Kidney epithelial cell (primary cell): ENCODE results near the gene MYL1. TPM values are rescaled to one million over a fixed set of nuclear protein-coding genes. Genes with fewer than 3 reads are reported as not detected.

ENCODE experiments used
- DNase-seq: peaks from one replicate; pipeline ENCODE4 v3.0.0-alpha.2; 2010; ENCODE audit warnings: low read depth
- H3K27me3 ChIP-seq: 2 replicates; pipeline ENCODE4 v1.6.0; 2011; ENCODE audit warnings: low read length; ENCODE audit not compliant: control insufficient read depth, insufficient read depth
- H3K36me3 ChIP-seq: 2 replicates; pipeline ENCODE4 v1.5.1; 2011; ENCODE audit warnings: low read length; ENCODE audit not compliant: control insufficient read depth, insufficient read depth
- H3K4me3 ChIP-seq: 2 replicates; pipeline ENCODE4 v1.5.1; 2011; ENCODE audit warnings: low read depth, mild to moderate bottlenecking, control low read depth, low read length
- CTCF ChIP-seq: IDR thresholded peaks from 2 replicates; pipeline ENCODE4 v1.5.1; 2011; ENCODE audit warnings: mild to moderate bottlenecking, moderate library complexity, low read length, control low read depth, inconsistent platforms; ENCODE audit not compliant: insufficient read depth, poor library complexity, severe bottlenecking
- total RNA-seq: library from RNA; depleted of rRNA; stranded (reverse); fragments of >200 nt; gene quantifications from 2 replicates; pipeline ENCODE4 v1.2.3, GENCODE V29; 2015

MYL1 gene
- total RNA-seq, 1 donor from 2014 or later, result not detected

DNA sequence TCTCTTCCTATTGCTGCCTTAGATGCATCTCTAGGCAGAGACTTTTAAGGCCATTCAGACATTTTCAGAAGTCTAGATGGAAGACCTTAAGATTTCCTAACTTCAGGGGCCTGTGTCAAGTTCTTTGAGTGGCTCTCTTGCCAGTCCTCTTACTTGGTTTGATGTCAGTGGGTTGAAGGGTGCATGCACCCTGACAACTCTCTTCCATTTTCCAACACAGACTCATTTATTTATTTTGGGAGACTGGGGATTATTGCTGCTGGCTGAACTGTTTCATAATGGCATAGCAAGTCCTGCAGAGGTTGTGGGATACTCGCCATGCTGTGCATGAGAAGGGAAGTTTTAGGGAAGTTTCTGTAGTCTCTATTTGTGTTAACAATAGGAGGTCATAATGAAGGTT is 50.7 kb downstream of the MYL1 start:
- DNase-seq, result no peak
- TF ChIP-seq CTCF, result no peak
- Histone ChIP-seq H3K36me3 (no peaks in the 10 kb centered on the region), H3K27me3 (no peaks in the 10 kb centered on the region), H3K4me3 (no peak overlapping the region)

DNA sequence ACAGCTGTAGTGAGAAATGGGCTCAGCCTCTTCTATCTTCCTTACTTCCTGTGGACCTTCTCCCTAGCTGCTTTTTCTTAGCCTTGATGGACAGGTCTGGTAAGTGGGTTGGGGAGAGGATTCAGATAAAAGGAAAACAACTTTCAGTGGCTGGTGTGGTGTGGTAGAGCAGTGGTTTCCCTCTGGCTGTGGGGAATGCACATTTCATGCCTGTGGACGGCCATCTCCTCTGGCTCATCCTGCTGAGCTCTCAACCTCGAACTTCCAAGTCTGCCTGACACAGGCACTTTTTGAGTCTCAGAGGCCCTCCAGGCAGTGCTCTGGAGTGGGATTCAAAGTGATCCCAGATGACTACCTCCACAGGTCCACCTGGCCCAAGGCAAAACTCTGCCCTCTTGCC is 51.1 kb downstream of the MYL1 start:
- no peak for TF ChIP-seq CTCF
- no peak for DNase-seq

GRCh38 chr2:210262036-210262435 is 52.9 kb downstream of the MYL1 start:
- no peak overlapping the region for H3K4me3 ChIP-seq
- no peak for TF ChIP-seq CTCF
- no peaks in the 10 kb centered on the region for H3K36me3 ChIP-seq
- H3K27me3 ChIP-seq, result no peaks in the 10 kb centered on the region
- DNase-seq, result no peak

More for the DNA sequence above, 51.1 kb downstream of the MYL1 start:
- Histone ChIP-seq H3K27me3 (no peaks in the 10 kb centered on the region), H3K4me3 (no peak overlapping the region), H3K36me3 (no peaks in the 10 kb centered on the region)

- no peak for TF ChIP-seq CTCF
Measured at GRCh38 chr2:210259687-210260086, 55.3 kb downstream of the MYL1 start.

DNA sequence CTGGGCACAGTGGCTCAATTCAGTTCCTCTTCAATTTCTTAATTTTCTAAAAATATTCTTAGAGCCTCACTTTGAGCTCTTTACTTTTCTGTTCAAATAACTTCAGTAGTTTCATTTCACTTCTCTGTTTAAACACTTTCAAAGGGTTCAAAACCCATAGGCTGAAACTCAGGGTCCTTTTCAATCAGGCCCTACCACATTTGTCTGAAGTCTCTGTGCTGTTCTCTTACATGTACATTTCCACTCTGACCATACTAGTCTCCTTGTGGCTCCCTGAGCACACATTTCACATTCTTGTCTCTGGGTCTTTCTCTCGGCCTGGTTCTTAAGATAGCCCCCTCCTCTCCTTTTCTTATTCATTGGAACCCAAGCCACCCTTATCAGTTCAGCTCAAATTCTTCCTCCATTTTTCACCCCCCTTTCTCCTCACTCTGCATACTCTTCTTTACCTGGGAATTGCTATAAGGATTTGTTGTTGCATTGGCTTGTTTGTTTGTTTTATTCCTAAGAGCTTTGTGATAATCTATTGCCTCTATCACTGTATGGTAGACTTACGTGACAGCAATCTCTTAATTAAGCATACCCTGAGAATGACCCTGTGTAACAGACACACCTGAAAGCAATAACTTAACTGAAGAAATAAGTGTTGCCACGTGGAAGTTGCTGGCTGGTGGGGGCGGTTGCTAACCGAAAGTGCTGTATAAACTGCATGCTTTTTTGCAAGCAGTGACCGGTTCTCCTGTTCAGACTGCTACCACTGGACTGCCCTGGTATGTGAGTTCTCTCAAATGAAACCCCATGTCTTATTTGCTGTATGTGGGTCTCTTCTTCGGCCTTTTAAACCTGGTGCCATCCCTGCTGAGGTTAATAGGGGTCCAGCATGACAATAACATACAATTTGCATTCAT is 62.0 kb downstream of the MYL1 start:
- no peak for TF ChIP-seq CTCF
- Histone ChIP-seq H3K36me3 (no peaks in the 10 kb centered on the region), H3K27me3 (no peaks in the 10 kb centered on the region), H3K4me3 (no peak overlapping the region)
- DNase-seq, result no peak

More at GRCh38 chr2:210259687-210260086, 55.3 kb downstream of the MYL1 start:
- no peak for DNase-seq
- Histone ChIP-seq H3K36me3 (no peaks in the 10 kb centered on the region), H3K27me3 (no peaks in the 10 kb centered on the region), H3K4me3 (no peak overlapping the region)
